Astrocyte of the cerebellum (primary cell): ENCODE results near the gene GABRA4.

Experiments
- DNase-seq: peaks from one replicate; pipeline ENCODE4 v3.0.0-alpha.2; 2011; ENCODE audit warnings: low read depth
- H3K4me3 ChIP-seq: 2 replicates; pipeline ENCODE4 v1.5.1; 2011; ENCODE audit warnings: mild to moderate bottlenecking, low read depth, low read length, moderate library complexity
- CTCF ChIP-seq: IDR thresholded peaks from 2 replicates; pipeline ENCODE4 v1.5.1; 2012; ENCODE audit warnings: low read length, low read depth, moderate library complexity, mild to moderate bottlenecking; ENCODE audit errors: missing control alignments
- in situ Hi-C: cut with HindIII; loops from 2 replicates; pipeline ENCODE4 v1.10.0; 2017; ENCODE audit warnings: low sequenced_read_pairs

GABRA4 gene

GRCh38 chr4:46954643-46955042, 38.7 kb downstream of the GABRA4 start:
- no peak for DNase-seq
- no peak overlapping the region for H3K4me3 ChIP-seq
- in situ Hi-C loops: no loop called here
- no peak for TF ChIP-seq CTCF

- no peak for DNase-seq
- in situ Hi-C loops: no loop called here
- H3K4me3 ChIP-seq: no peak overlapping the region
- no peak for TF ChIP-seq CTCF
Observed at GRCh38 chr4:46953564-46953963, 39.8 kb downstream of the GABRA4 start.

- no peak for DNase-seq
Observed at GRCh38 chr4:46952451-46952850, 40.9 kb downstream of the GABRA4 start.

GRCh38 chr4:46950826-46951225, 42.6 kb downstream of the GABRA4 start:
- in situ Hi-C loops: no loop called here
- no peak for TF ChIP-seq CTCF
- DNase-seq: no peak
- H3K4me3 ChIP-seq: no peak overlapping the region

More at GRCh38 chr4:46952451-46952850, 40.9 kb downstream of the GABRA4 start:
- no peak for TF ChIP-seq CTCF
- in situ Hi-C loops: no loop called here
- H3K4me3 ChIP-seq: no peak overlapping the region

- no peak overlapping the region for H3K4me3 ChIP-seq
- in situ Hi-C loops: no loop called here
- TF ChIP-seq CTCF: no peak
- DNase-seq: no peak
Observed at GRCh38 chr4:46949822-46950221, 43.6 kb downstream of the GABRA4 start.

- no peak overlapping the region for H3K4me3 ChIP-seq
- no peak for TF ChIP-seq CTCF
- DNase-seq: no peak
- in situ Hi-C loops: no loop called here
Observed at GRCh38 chr4:46947541-46947940, 45.8 kb downstream of the GABRA4 start.
